ENCODE results near the gene FYN. TPM values are rescaled to one million over a fixed set of nuclear protein-coding genes. Genes with fewer than 3 reads are reported as not detected.

FYN gene
- total RNA-seq, 2 donors from 2014 or later = 11.3 to 21.5 TPM

DNA sequence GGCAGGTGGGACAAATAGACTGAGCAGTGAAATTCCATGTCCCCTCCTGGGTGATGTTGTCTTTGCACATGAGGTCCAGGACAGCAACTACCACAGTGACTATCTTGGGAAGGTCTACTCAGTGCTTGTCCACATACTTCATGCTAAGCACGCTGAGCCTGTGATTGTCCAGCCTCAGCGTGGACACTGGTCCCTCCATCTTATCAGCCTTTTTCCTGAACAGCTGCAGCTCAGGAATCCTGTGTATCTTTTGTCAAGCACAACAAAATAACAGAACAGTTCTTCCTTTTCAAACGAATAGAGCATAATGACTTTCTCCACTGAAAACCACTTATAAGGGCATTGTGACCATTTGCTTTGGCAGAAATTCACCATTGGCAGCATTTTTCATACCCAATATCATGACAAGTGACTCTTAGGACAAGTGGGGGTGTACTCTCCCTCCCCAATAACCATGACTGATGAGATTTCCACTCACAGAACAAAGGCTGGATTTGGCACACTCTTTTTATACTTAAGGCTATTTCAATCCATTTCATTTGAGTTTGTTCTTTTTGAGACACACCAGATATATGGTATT lies 90.3 kb downstream of the FYN start:
- no peak overlapping the region for H3K9ac ChIP-seq (ENCODE audit: low read depth in 2 of 2, low read length in 2 of 2)
- intact Hi-C loops (cut with DNase I) = no loop called here
- no peaks in the 10 kb centered on the region for H3K27me3 ChIP-seq
- DNase-seq = no peak
- no peaks in the 10 kb centered on the region for H3K36me3 ChIP-seq
- H3K9me3 ChIP-seq = no peaks in the 10 kb centered on the region
- TF ChIP-seq, protein P1, sequence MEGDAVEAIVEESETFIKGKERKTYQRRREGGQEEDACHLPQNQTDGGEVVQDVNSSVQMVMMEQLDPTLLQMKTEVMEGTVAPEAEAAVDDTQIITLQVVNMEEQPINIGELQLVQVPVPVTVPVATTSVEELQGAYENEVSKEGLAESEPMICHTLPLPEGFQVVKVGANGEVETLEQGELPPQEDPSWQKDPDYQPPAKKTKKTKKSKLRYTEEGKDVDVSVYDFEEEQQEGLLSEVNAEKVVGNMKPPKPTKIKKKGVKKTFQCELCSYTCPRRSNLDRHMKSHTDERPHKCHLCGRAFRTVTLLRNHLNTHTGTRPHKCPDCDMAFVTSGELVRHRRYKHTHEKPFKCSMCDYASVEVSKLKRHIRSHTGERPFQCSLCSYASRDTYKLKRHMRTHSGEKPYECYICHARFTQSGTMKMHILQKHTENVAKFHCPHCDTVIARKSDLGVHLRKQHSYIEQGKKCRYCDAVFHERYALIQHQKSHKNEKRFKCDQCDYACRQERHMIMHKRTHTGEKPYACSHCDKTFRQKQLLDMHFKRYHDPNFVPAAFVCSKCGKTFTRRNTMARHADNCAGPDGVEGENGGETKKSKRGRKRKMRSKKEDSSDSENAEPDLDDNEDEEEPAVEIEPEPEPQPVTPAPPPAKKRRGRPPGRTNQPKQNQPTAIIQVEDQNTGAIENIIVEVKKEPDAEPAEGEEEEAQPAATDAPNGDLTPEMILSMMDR (IDR thresholded peaks at IDR 0.05) = no peak
- H3K4me1 ChIP-seq = no peaks in the 10 kb centered on the region
- H3K4me3 ChIP-seq = no peak overlapping the region
- H3K27ac ChIP-seq = no peak overlapping the region

DNA sequence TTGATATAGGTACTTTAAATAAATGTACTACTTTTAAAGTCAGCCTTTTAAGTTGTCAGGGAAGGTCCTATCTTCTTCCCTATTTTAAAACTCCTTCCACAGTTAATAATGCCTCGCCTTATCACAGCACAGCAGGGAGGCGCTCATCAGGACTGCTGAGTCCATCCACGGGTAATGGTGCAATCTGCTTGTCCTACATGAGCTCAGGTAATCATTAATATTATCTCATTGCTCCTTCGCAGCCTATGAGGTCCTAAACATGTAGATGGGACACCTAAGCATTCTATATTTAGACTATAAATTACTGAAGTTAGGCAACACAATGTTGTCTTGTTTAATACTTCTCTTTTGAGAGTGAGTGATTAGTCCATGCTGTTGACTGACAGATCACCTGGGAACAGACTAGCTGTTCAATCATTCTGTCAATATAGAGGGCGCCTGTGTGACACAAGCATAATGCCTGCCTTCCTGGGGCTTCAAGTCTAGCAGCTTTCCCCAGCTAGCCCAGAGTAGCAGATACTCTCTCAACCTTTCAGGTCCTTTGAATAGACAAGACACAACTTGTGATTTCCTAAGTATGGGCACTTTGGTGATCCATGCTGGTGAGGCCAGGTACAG lies 91.0 kb downstream of the FYN start:
- no peaks in the 10 kb centered on the region for H3K36me3 ChIP-seq
- no peaks in the 10 kb centered on the region for H3K4me1 ChIP-seq
- DNase-seq = no peak
- TF ChIP-seq, protein P1 (IDR thresholded peaks at IDR 0.05) = no peak
- intact Hi-C loops (cut with DNase I) = no loop called here
- H3K27me3 ChIP-seq = no peaks in the 10 kb centered on the region
- H3K27ac ChIP-seq = no peak overlapping the region
- H3K9me3 ChIP-seq = no peaks in the 10 kb centered on the region
- H3K9ac ChIP-seq (ENCODE audit: low read depth in 2 of 2, low read length in 2 of 2) = no peak overlapping the region
- no peak overlapping the region for H3K4me3 ChIP-seq

DNA sequence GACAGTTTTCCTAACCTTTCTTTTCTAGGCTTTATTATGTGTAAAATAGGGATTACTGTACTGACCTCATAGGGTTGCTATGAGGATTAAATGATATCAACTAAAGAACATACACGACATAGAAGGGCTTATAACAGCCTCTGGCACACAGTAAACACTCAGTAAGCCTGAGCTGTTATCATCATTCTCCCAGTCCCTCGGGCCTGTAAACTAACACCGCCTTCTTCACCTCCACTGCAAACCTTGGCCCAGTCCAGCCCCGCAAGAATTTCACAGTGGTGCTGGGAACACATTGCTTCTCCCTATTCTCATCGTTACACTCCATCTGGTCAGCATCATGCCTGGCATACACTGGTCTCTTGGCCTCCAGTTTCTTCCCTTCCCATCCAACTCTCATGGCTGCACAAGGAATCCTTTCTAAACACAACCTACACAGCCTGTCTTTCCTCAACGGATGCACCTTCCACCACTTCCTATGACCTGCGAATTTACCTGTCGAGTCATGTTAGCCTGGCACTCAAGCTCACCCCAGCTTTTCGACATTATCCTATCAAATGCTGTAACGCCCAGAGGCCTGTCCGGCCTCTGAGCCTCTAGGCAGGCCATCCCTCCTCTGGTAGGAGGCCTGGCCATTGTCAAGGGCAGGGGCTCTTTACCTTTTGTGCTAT lies 92.1 kb downstream of the FYN start:
- Histone ChIP-seq H3K9me3 (no peaks in the 10 kb centered on the region), H3K4me1 (no peaks in the 10 kb centered on the region), H3K36me3 (no peaks in the 10 kb centered on the region), H3K27me3 (no peaks in the 10 kb centered on the region), H3K9ac (ENCODE audit: low read depth in 2 of 2, low read length in 2 of 2) (no peak overlapping the region), H3K4me3 (no peak overlapping the region), H3K27ac (no peak overlapping the region)
- no peak for DNase-seq
- TF ChIP-seq, protein P1 (IDR thresholded peaks at IDR 0.05) = no peak
- intact Hi-C loops (cut with DNase I) = no loop called here

DNA sequence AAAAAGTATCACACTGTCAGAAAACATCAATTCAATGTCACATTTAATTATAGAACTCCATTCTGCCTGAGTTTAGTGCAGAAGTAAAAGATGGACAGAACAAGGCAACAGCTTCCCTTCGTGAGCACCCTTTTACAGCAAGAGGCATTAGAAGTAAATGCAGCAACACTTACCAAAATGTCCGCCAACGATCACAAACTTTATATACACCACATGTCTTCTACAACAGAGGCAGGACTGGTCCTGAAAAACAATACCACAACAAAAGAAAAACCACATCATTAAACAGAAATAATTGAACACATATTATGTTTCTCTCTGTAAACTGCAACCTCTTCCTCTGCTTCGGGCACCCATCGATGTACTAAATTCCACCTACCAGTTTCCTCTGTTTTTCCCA lies 92.9 kb downstream of the FYN start:
- no peak overlapping the region for H3K9ac ChIP-seq (ENCODE audit: low read depth in 2 of 2, low read length in 2 of 2)
- TF ChIP-seq, protein P1 (IDR thresholded peaks at IDR 0.05) = no peak
- DNase-seq = no peak
- no peak overlapping the region for H3K27ac ChIP-seq
- H3K27me3 ChIP-seq = no peaks in the 10 kb centered on the region
- no peaks in the 10 kb centered on the region for H3K36me3 ChIP-seq
- H3K9me3 ChIP-seq = no peaks in the 10 kb centered on the region
- intact Hi-C loops (cut with DNase I) = no loop called here
- no peak overlapping the region for H3K4me3 ChIP-seq
- no peaks in the 10 kb centered on the region for H3K4me1 ChIP-seq

DNA sequence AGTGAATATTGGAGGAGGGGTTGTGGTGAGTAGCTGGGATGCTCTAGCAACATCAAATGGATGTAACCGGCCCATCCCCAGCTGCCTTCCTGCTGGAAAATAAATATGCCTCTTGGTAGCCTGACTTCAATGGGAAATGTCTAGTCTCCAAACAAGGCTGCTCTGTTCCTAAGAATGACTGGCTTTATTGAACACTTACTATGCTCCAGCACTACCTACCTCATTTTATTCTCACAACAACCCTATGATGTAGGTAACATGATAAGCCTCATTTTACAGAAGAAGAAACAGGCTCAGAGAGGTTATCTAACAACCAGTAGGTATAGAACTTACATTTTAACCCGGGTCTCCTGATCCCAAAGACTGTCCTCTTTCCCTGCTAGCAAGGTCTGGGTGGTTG lies 93.6 kb downstream of the FYN start:
- Histone ChIP-seq H3K27ac (no peak overlapping the region), H3K36me3 (no peaks in the 10 kb centered on the region), H3K27me3 (no peaks in the 10 kb centered on the region), H3K9ac (ENCODE audit: low read depth in 2 of 2, low read length in 2 of 2) (no peak overlapping the region), H3K4me1 (no peaks in the 10 kb centered on the region), H3K4me3 (no peak overlapping the region), H3K9me3 (no peaks in the 10 kb centered on the region)
- TF ChIP-seq, protein P1 (IDR thresholded peaks at IDR 0.05) = no peak
- intact Hi-C loops (cut with DNase I) = no loop called here
- DNase-seq = no peak
